HT1080 (cell line): ENCODE data around the gene PDIA6. TPM values are rescaled to one million over a fixed set of nuclear protein-coding genes. Genes with fewer than 3 reads are reported as not detected.
"Not testable (repeated sequence)": the region's sequence is repeated elsewhere in the genome, so short reads cannot be mapped to it uniquely, and the experiment has no call there.

Experiments
- DNase-seq: peaks from one replicate; pipeline ENCODE4 v3.0.0-alpha.2; 2015; ENCODE audit warnings: low read depth
- total RNA-seq: library from RNA; depleted of rRNA; stranded (reverse); fragments of >200 nt; shearing (Covaris generic); gene quantifications from 2 replicates; pipeline ENCODE4 v1.2.3, GENCODE V29; 2014

Gene PDIA6
- total RNA-seq, 1 experiment from 2014 or later, result 287 TPM

- no peak for DNase-seq
Observed at GRCh38 chr2:10781746-10782145, 30.8 kb downstream of the PDIA6 start.

GRCh38 chr2:10780821-10781220 is 31.8 kb downstream of the PDIA6 start:
- not testable (repeated sequence) for DNase-seq

- DNase-seq, result no peak
Observed at GRCh38 chr2:10780491-10780820, 32.1 kb downstream of the PDIA6 start.

- DNase-seq, result no peak
Observed at GRCh38 chr2:10779776-10780490, 32.7 kb downstream of the PDIA6 start.

- DNase-seq, result no peak
Observed at GRCh38 chr2:10778724-10779115, 33.9 kb downstream of the PDIA6 start.

- DNase-seq, result no peak
Observed at GRCh38 chr2:10777842-10778723, 34.5 kb downstream of the PDIA6 start.

GRCh38 chr2:10777111-10777841 is 35.3 kb downstream of the PDIA6 start:
- DNase-seq, result no peak

- DNase-seq, result no peak
Observed at GRCh38 chr2:10776231-10776977, 36.2 kb downstream of the PDIA6 start.

GRCh38 chr2:10775831-10776230 is 36.8 kb downstream of the PDIA6 start:
- DNase-seq, result no peak

GRCh38 chr2:10775021-10775780 is 37.4 kb downstream of the PDIA6 start:
- DNase-seq, result no peak

- no peak for DNase-seq
Observed at GRCh38 chr2:10774394-10774793, 38.2 kb downstream of the PDIA6 start.

GRCh38 chr2:10773821-10774341 is 38.7 kb downstream of the PDIA6 start:
- no peak for DNase-seq

- DNase-seq, result no peak
Observed at GRCh38 chr2:10772868-10773215, 39.7 kb downstream of the PDIA6 start.

- no peak for DNase-seq
Observed at GRCh38 chr2:10772201-10772867, 40.3 kb downstream of the PDIA6 start.

- DNase-seq, result no peak
Observed at GRCh38 chr2:10771786-10772185, 40.8 kb downstream of the PDIA6 start.

GRCh38 chr2:10770956-10771750 is 41.4 kb downstream of the PDIA6 start:
- DNase-seq, result no peak

- no peak for DNase-seq
Observed at GRCh38 chr2:10768063-10768507, 44.5 kb downstream of the PDIA6 start.

GRCh38 chr2:10765914-10766313 is 46.7 kb downstream of the PDIA6 start:
- DNase-seq, result no peak

- no peak for DNase-seq
Observed at GRCh38 chr2:10765461-10765860, 47.1 kb downstream of the PDIA6 start.
